Parathyroid adenoma (tissue), 2 donors: ENCODE measurements around the gene TEN1.

ENCODE experiments used
- H2AFZ ChIP-seq: fragments of 300-600 bp; sonication (generic); one replicate; pipeline ENCODE4 v1.7.0; 2017; ENCODE audit warnings: antibody characterized with exemption, mild to moderate bottlenecking
- H3K27ac ChIP-seq: fragments of 300-600 bp; sonication (generic); one replicate; pipeline ENCODE4 v1.7.0; 2017
- H3K27me3 ChIP-seq: fragments of 300-600 bp; sonication (generic); one replicate; pipeline ENCODE4 v1.7.0; 2017; ENCODE audit warnings: low read length; ENCODE audit not compliant: control insufficient read depth, insufficient read depth
- H3K36me3 ChIP-seq: fragments of 300-600 bp; sonication (generic); one replicate; pipeline ENCODE4 v1.7.0; 2017; ENCODE audit warnings: low read length; ENCODE audit not compliant: control insufficient read depth, insufficient read depth
- H3K4me1 ChIP-seq: fragments of 300-600 bp; sonication (generic); one replicate; pipeline ENCODE4 v1.7.0; 2017; ENCODE audit warnings: control low read depth
- H3K4me2 ChIP-seq: fragments of 300-600 bp; sonication (generic); one replicate; pipeline ENCODE4 v1.7.0; 2017; ENCODE audit warnings: low read length
- H3K4me3 ChIP-seq: fragments of 300-600 bp; sonication (generic); one replicate; pipeline ENCODE4 v1.7.0; 2017; ENCODE audit warnings: low read depth, low read length
- H3K79me2 ChIP-seq: fragments of 300-600 bp; sonication (generic); one replicate; pipeline ENCODE4 v1.7.0; 2017; ENCODE audit warnings: control low read depth
- H3K9ac ChIP-seq: fragments of 300-600 bp; sonication (generic); one replicate; pipeline ENCODE4 v1.7.0; 2017; ENCODE audit warnings: mild to moderate bottlenecking
- H3K9me3 ChIP-seq: fragments of 300-600 bp; sonication (generic); one replicate; pipeline ENCODE4 v1.7.0; 2017; ENCODE audit warnings: low read length; ENCODE audit not compliant: control insufficient read depth
- CTCF ChIP-seq: fragments of 300-600 bp; sonication (generic); IDR thresholded peaks from one replicate; pipeline ENCODE4 v1.7.0; 2017; ENCODE audit warnings: antibody characterized with exemption, mild to moderate bottlenecking
- donor health status: primary hyperparathyroidism.

The TEN1 gene

GRCh38 chr17:76009447-76009846, 30.4 kb downstream of the TEN1 start:
- Histone ChIP-seq H3K9me3 (no peaks in the 10 kb centered on the region), H3K27me3 (no peaks in the 10 kb centered on the region), H3K36me3 (no peaks in the 10 kb centered on the region), H3K4me1 (peaks cover 6% of the 10 kb centered on the region), H3K9ac (no peak overlapping the region), H3K79me2 (no peaks in the 10 kb centered on the region), H2AFZ (no peak overlapping the region), H3K4me3 (no peak overlapping the region), H3K4me2 (no peak overlapping the region), H3K27ac (no peak overlapping the region)
- no peak for TF ChIP-seq CTCF

GRCh38 chr17:76009969-76010661, 31.1 kb downstream of the TEN1 start:
- no peak overlapping the region for H3K27ac ChIP-seq
- H3K79me2 ChIP-seq: no peaks in the 10 kb centered on the region
- no peak for TF ChIP-seq CTCF

GRCh38 chr17:76011951-76012350, 32.9 kb downstream of the TEN1 start:
- no peak for TF ChIP-seq CTCF
- peaks cover 7% of the 10 kb centered on the region for H3K4me1 ChIP-seq
- H3K4me2 ChIP-seq: no peak overlapping the region
- H3K9ac ChIP-seq: no peak overlapping the region
- H3K27me3 ChIP-seq: no peaks in the 10 kb centered on the region
- H3K36me3 ChIP-seq: no peaks in the 10 kb centered on the region
- H3K79me2 ChIP-seq: no peaks in the 10 kb centered on the region
- H2AFZ ChIP-seq: no peak overlapping the region
- no peaks in the 10 kb centered on the region for H3K9me3 ChIP-seq
- H3K27ac ChIP-seq: no peak overlapping the region
- no peak overlapping the region for H3K4me3 ChIP-seq

More at GRCh38 chr17:76009969-76010661, 31.1 kb downstream of the TEN1 start:
- Histone ChIP-seq H3K9me3 (no peaks in the 10 kb centered on the region), H3K4me2 (no peak overlapping the region), H3K4me1 (peaks cover 7% of the 10 kb centered on the region), H2AFZ (no peak overlapping the region), H3K27me3 (no peaks in the 10 kb centered on the region), H3K9ac (no peak overlapping the region), H3K36me3 (no peaks in the 10 kb centered on the region), H3K4me3 (no peak overlapping the region)

GRCh38 chr17:76013377-76013932, 34.4 kb downstream of the TEN1 start:
- H3K79me2 ChIP-seq: no peaks in the 10 kb centered on the region
- no peak for TF ChIP-seq CTCF
- H3K4me1 ChIP-seq: peaks cover 7% of the 10 kb centered on the region
- no peak overlapping the region for H3K4me2 ChIP-seq
- H3K27me3 ChIP-seq: no peaks in the 10 kb centered on the region
- H3K27ac ChIP-seq: no peak overlapping the region
- no peaks in the 10 kb centered on the region for H3K9me3 ChIP-seq
- H3K9ac ChIP-seq: no peak overlapping the region
- H2AFZ ChIP-seq: no peak overlapping the region
- H3K4me3 ChIP-seq: no peak overlapping the region
- H3K36me3 ChIP-seq: no peaks in the 10 kb centered on the region
